Limb (tissue), 2 donors: ENCODE data around the gene UBE4A.
"Not testable (repeated sequence)": the region's sequence is repeated elsewhere in the genome, so short reads cannot be mapped to it uniquely, and the experiment has no call there.

ENCODE experiments used
- DNase-seq, 2 donors: peaks; one replicate each; pipeline ENCODE4 v3.0.0-alpha.2; 2016; ENCODE audit errors: extremely low spot score in 2 of 2

UBE4A gene

GRCh38 chr11:118398791-118399559, 39.6 kb downstream of the UBE4A start:
- no peak for DNase-seq

GRCh38 chr11:118401151-118401879, 41.9 kb downstream of the UBE4A start, which contains the start of gene ATP5MG:
Gene ATP5MG, plus strand, starts transcription at chr11:118401606. Its CDS starts 60 bp downstream, at chr11:118401666.
- peak; percentile 92 to 93 for DNase-seq

- DNase-seq: no peak
Observed at GRCh38 chr11:118401880-118402590, 42.6 kb downstream of the UBE4A start.

GRCh38 chr11:118402594-118402993, 43.2 kb downstream of the UBE4A start:
- not testable (repeated sequence) for DNase-seq

GRCh38 chr11:118406599-118407166, 47.3 kb downstream of the UBE4A start:
- DNase-seq: no peak

- DNase-seq: no peak
Observed at GRCh38 chr11:118410055-118410745, 50.8 kb downstream of the UBE4A start.

- DNase-seq: no peak
Observed at GRCh38 chr11:118411530-118411929, 52.1 kb downstream of the UBE4A start.

- no peak for DNase-seq
Observed at GRCh38 chr11:118412921-118413320, 53.5 kb downstream of the UBE4A start.

GRCh38 chr11:118415062-118415738, 55.8 kb downstream of the UBE4A start:
- DNase-seq: no peak

GRCh38 chr11:118415739-118416068, 56.3 kb downstream of the UBE4A start:
- no peak for DNase-seq

- DNase-seq: not testable (repeated sequence)
Observed at GRCh38 chr11:118416900-118417299, 57.5 kb downstream of the UBE4A start.

- no peak for DNase-seq
Observed at GRCh38 chr11:118417801-118418200, 58.4 kb downstream of the UBE4A start.

GRCh38 chr11:118418766-118419165, 59.4 kb downstream of the UBE4A start:
- no peak for DNase-seq

GRCh38 chr11:118427707-118428106, 68.3 kb downstream of the UBE4A start:
- DNase-seq: no peak

GRCh38 chr11:118430956-118431355, 71.6 kb downstream of the UBE4A start:
- DNase-seq: no peak

GRCh38 chr11:118434123-118434552, 74.7 kb downstream of the UBE4A start:
- DNase-seq: no peak

GRCh38 chr11:118434553-118435289, 75.3 kb downstream of the UBE4A start:
- peak; percentile 49 to 73 for DNase-seq

GRCh38 chr11:118435290-118435892, 76.0 kb downstream of the UBE4A start:
- DNase-seq: peak; percentile 61 to 85

GRCh38 chr11:118435893-118436624, 76.7 kb downstream of the UBE4A start, which contains the start of gene KMT2A:
Gene KMT2A, plus strand, starts transcription at chr11:118436492. Its CDS starts 21 bp downstream, at chr11:118436513.
- DNase-seq: peak; percentile 97 to 100
